RPMI7951 (cell line): ENCODE data around the gene RTN4RL1. TPM values are rescaled to one million over a fixed set of nuclear protein-coding genes. Genes with fewer than 3 reads are reported as not detected.

Source experiments
- DNase-seq: peaks from one replicate; pipeline ENCODE4 v3.0.0-alpha.2; 2012; ENCODE audit warnings: low read depth
- total RNA-seq: library from RNA; depleted of rRNA; stranded (reverse); fragments of >200 nt; shearing (Covaris generic); gene quantifications from 2 replicates; pipeline ENCODE4 v1.2.3, GENCODE V29; 2014

The RTN4RL1 gene
- total RNA-seq, 1 experiment from 2014 or later = 7.6 TPM

GRCh38 chr17:2059547-2060384 is 34.6 kb upstream of the RTN4RL1 start:
- no peak for DNase-seq

GRCh38 chr17:2058586-2059546 is 33.7 kb upstream of the RTN4RL1 start:
- no peak for DNase-seq

GRCh38 chr17:2057760-2058585 is 32.8 kb upstream of the RTN4RL1 start:
- no peak for DNase-seq

GRCh38 chr17:2057175-2057759 is 32.1 kb upstream of the RTN4RL1 start:
- no peak for DNase-seq

GRCh38 chr17:2056206-2057174 is 31.4 kb upstream of the RTN4RL1 start:
- no peak for DNase-seq

GRCh38 chr17:2055292-2056205 is 30.4 kb upstream of the RTN4RL1 start:
- DNase-seq = peak; percentile 42

GRCh38 chr17:2054512-2055291 is 29.6 kb upstream of the RTN4RL1 start, which contains the start of gene HIC1:
TSS of gene HIC1 (plus strand) at chr17:2055103. CDS start at chr17:2056691, 1,588 bp downstream.
- peak; percentile 71 for DNase-seq

- DNase-seq = no peak
Observed at GRCh38 chr17:2054262-2054511, 29.1 kb upstream of the RTN4RL1 start.

- DNase-seq = peak; percentile 81
Observed at GRCh38 chr17:2053380-2054261, 28.5 kb upstream of the RTN4RL1 start.

GRCh38 chr17:2051933-2052559 is 26.9 kb upstream of the RTN4RL1 start:
- DNase-seq = no peak

- no peak for DNase-seq
Observed at GRCh38 chr17:2051061-2051932, 26.2 kb upstream of the RTN4RL1 start.

GRCh38 chr17:2050300-2051060 is 25.3 kb upstream of the RTN4RL1 start:
- DNase-seq = peak; percentile 68

- peak; percentile 76 for DNase-seq
Observed at GRCh38 chr17:2049333-2050299, 24.5 kb upstream of the RTN4RL1 start.

- DNase-seq = no peak
Observed at GRCh38 chr17:2048805-2049204, 23.7 kb upstream of the RTN4RL1 start.
